ENCODE results near the gene HOXB1. TPM values are rescaled to one million over a fixed set of nuclear protein-coding genes. Genes with fewer than 3 reads are reported as not detected.

Gene HOXB1
- polyA plus RNA-seq, 1 donor (not counting 4 experiments of a cell fraction or from before 2014, with no cell fraction given), result not detected

DNA sequence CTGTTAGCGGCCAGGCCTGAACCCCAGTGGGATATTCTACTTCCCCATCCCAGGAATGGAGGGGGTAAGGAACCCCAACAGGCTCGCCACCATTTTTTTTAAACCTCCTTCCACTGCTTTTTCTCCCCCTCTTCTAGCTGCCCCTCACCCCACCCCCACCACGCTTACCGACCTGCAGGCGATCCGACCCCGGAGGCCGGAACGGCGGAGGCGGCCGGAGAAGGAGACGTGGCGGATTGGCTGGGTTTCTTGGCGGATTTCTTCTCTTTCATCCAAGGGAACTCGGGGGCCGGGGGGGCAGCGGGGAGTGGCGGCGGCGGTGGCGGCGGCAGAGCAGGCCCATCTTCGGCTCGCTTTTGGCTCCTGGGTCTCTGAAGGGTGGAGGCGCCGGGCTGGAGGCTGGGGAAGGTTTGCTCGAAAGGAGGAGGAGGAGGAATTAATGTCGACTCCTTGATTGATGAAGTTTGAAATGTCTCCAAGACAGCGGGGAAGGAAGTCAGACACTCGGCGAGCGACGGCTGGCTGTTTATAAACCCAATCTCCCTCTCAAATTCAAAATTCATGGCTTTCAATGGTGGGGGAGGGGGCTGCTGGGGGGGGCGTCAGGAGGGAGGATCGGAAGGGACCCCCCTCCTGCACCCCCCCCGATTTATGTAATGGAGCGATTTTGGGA lies 13.7 kb upstream of the HOXB1 start:
- no peaks in the 10 kb centered on the region for H3K9me3 ChIP-seq (ENCODE audit: control insufficient read depth, low read depth, low read length)
- DNase-seq (ENCODE audit: low read depth, low spot score), result no peak
- H3K79me2 ChIP-seq (ENCODE audit: control insufficient read depth, insufficient read depth, low read length), result peaks cover 13% of the 10 kb centered on the region
- H3K4me1 ChIP-seq (ENCODE audit: control insufficient read depth, extremely low read depth, insufficient read depth, low read length), result peaks cover 20% of the 10 kb centered on the region
- H3K27me3 ChIP-seq (ENCODE audit: control insufficient read depth, extremely low read depth, insufficient read depth, low read length), result peaks cover 24% of the 10 kb centered on the region
- no peaks in the 10 kb centered on the region for H3K9me1 ChIP-seq (ENCODE audit: control insufficient read depth, extremely low read depth, insufficient read depth, low read length)
- no peak overlapping the region for H2AFZ ChIP-seq (ENCODE audit: control insufficient read depth, low read length)
- FAIRE-seq, result no peak
- H3K4me2 ChIP-seq (ENCODE audit: control insufficient read depth, extremely low read depth, insufficient read depth, low read depth, low read length), result peak overlapping the region; percentile 77
- H3K36me3 ChIP-seq (ENCODE audit: control insufficient read depth in 2 of 2, extremely low read depth in 1 of 2, insufficient read depth in 2 of 2, low read length in 2 of 2), result peaks cover 0 to 3% of the 10 kb centered on the region in 2 experiments
- peak overlapping the region; percentile 71 for H3K27ac ChIP-seq (ENCODE audit: control insufficient read depth, insufficient read depth, low read length)
- TF ChIP-seq EZH2 (IDR thresholded peaks at IDR 0.05; ENCODE audit: low read length) (peak; percentile 29), CTCF (optimal IDR thresholded peaks at IDR 0.05 in 1 of 3, IDR thresholded peaks at IDR 0.05 in 1 of 3, conservative IDR thresholded peaks at IDR 0.05 in 1 of 3; ENCODE audit: extremely low read depth in 1 of 3, insufficient read depth in 2 of 3, low read length in 3 of 3) (no peak)
- peak overlapping the region; percentile 54 to 76 (median 73) for H3K4me3 ChIP-seq (ENCODE audit: control insufficient read depth in 2 of 3, extremely low read depth in 1 of 3, insufficient read depth in 2 of 3, low read depth in 1 of 3, low read length in 3 of 3)
- H4K20me1 ChIP-seq (ENCODE audit: control insufficient read depth, extremely low read depth, insufficient read depth, low read length), result no peaks in the 10 kb centered on the region
- peak overlapping the region; percentile 74 for H3K9ac ChIP-seq (ENCODE audit: control insufficient read depth, extremely low read depth, insufficient read depth, low read length)
- dilution Hi-C loops (cut with MboI; ENCODE audit: extremely low pct_ligation_motif_present, low sequenced_read_pairs), result no loop called here

DNA sequence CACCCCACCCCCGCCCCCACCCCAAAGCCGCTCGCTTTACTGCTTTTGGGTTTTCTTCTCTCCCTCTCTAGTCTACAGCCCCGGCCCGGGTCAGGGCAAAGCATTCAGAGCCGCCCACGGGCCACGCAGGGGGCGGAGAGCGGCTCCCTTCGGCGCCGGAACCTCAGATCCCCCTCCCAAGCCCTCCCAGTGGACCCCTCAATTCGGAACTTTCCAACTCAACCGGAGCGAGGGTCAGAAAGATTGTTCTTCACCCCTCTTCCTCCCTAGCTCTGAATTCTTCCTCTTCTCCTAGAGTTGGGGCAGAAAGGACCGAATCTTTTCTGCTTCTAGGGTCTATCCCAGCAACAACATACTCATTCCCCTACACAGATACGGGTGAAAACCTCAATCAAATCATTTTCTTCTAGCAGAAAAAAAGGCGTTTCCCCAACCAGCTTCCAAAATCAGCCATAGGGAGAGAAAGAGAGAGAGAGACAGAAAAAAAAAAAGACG lies 13.1 kb upstream of the HOXB1 start:
- H3K9ac ChIP-seq (ENCODE audit: control insufficient read depth, extremely low read depth, insufficient read depth, low read length), result peak overlapping the region; percentile 74
- H4K20me1 ChIP-seq (ENCODE audit: control insufficient read depth, extremely low read depth, insufficient read depth, low read length), result no peaks in the 10 kb centered on the region
- H3K9me3 ChIP-seq (ENCODE audit: control insufficient read depth, low read depth, low read length), result no peaks in the 10 kb centered on the region
- peak overlapping the region; percentile 77 for H3K4me2 ChIP-seq (ENCODE audit: control insufficient read depth, extremely low read depth, insufficient read depth, low read depth, low read length)
- peak overlapping the region; percentile 71 for H3K27ac ChIP-seq (ENCODE audit: control insufficient read depth, insufficient read depth, low read length)
- H3K4me1 ChIP-seq (ENCODE audit: control insufficient read depth, extremely low read depth, insufficient read depth, low read length), result peaks cover 24% of the 10 kb centered on the region
- TF ChIP-seq CTCF (optimal IDR thresholded peaks at IDR 0.05 in 1 of 3, IDR thresholded peaks at IDR 0.05 in 1 of 3, conservative IDR thresholded peaks at IDR 0.05 in 1 of 3; ENCODE audit: extremely low read depth in 1 of 3, insufficient read depth in 2 of 3, low read length in 3 of 3), result no peak
- TF ChIP-seq EZH2 (IDR thresholded peaks at IDR 0.05; ENCODE audit: low read length), result no peak
- peak overlapping the region; percentile 54 to 76 (median 73) for H3K4me3 ChIP-seq (ENCODE audit: control insufficient read depth in 2 of 3, extremely low read depth in 1 of 3, insufficient read depth in 2 of 3, low read depth in 1 of 3, low read length in 3 of 3)
- DNase-seq (ENCODE audit: low read depth, low spot score), result no peak
- no peak for FAIRE-seq
- peaks cover 0 to 3% of the 10 kb centered on the region in 2 experiments for H3K36me3 ChIP-seq (ENCODE audit: control insufficient read depth in 2 of 2, extremely low read depth in 1 of 2, insufficient read depth in 2 of 2, low read length in 2 of 2)
- peaks cover 13% of the 10 kb centered on the region for H3K79me2 ChIP-seq (ENCODE audit: control insufficient read depth, insufficient read depth, low read length)
- H3K9me1 ChIP-seq (ENCODE audit: control insufficient read depth, extremely low read depth, insufficient read depth, low read length), result no peaks in the 10 kb centered on the region
- peak overlapping the region; percentile 37 for H2AFZ ChIP-seq (ENCODE audit: control insufficient read depth, low read length)
- peaks cover 24% of the 10 kb centered on the region for H3K27me3 ChIP-seq (ENCODE audit: control insufficient read depth, extremely low read depth, insufficient read depth, low read length)
- dilution Hi-C loops (cut with MboI; ENCODE audit: extremely low pct_ligation_motif_present, low sequenced_read_pairs), result no loop called here

All from keratinocyte (primary cell).